Measurements from ENCODE around the gene TLE6.
"Not testable (repeated sequence)": the region's sequence is repeated elsewhere in the genome, so short reads cannot be mapped to it uniquely, and the experiment has no call there.

The TLE6 gene

DNA sequence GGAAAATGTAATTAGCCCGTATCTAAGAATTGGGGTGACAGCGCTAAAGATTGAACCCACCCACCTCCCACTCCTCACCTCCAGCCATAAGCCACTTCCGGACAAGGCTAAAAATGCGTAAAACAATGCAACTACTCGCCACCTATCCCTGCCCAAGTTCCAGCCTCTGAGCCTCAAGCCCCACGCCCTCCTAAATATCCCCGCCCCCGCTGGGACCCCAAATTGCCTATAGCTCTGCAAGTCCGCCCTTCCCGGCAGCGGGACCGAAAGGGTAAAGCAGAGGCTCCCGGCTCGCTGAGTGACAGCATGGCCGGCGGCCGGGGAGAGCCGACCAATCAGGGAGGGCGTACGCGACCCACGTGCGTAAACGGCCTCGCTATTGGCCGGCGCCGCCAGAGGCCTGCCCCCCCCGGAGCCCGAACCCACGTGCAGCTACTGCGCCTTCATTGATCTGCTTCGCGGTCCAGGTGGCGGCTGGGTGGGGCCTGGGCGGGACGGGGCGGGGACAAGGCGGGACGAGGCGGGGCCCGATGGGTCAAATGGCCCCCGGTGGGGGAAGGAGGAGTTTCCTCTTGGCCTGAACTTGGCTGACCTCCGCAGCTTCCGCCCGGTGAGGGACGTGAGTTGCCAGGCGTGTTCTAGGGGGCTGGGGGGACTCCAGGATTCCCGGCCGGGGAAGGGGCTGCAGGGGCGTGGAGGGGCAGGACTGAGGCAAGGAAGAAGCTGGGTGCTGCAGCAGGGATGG is at the start of gene TLE6:
Gene TLE6 (plus strand): TSS at position 564 of the 745 bp plus-strand sequence. CDS start 670 bp downstream, outside the sequence.
- peak; percentile 92 for DNase-seq
- in situ Hi-C loops (cut with HindIII; ENCODE audit: low pct_ligation_motif_present, low pct_unique_long_range_greater_than_20kb, low sequenced_read_pairs), result no loop called here

DNA sequence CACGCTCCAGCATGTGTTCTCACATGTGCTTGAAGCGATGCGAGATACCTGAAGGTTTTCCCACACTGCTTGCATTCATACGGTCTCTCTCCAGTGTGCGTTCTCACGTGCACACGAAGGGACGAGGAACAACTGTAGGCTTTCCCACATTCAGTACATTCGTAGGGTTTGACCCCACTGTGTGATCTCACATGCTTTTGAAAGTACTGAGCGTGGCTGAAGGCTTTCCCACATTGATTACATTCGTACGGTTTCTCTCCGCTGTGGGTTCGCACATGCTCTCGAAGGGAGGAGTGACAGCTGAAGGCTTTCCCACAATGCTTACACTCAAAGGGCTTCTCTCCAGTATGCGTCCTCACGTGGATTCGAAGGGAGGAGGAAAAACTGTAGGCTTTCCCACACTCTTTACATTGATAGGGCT is 43.9 kb upstream of the TLE6 start:
- no peak for DNase-seq

DNA sequence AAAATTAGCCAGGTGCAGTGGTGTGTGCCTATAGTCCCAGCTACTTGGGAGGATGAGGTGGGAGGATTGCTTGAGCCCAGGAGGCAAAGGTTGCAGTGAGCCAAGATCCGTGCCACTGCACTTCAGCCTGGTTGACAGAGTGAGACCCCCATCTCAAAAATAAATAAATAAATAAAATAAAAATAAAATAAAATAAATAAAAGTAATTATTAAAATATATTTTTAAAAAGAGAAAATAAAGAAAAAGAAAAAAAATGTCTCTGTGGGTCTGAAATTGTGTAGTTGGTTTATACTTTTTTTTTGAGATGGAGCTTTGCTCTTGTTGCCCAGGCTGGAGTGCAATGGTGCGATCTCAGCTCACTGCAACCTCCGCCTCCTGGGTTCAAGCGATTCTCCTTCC is 41.5 kb upstream of the TLE6 start:
- in situ Hi-C loops (cut with HindIII; ENCODE audit: low pct_ligation_motif_present, low pct_unique_long_range_greater_than_20kb, low sequenced_read_pairs); DNase-seq: not testable (repeated sequence)

More for the DNA sequence above, 43.9 kb upstream of the TLE6 start:
- in situ Hi-C loops (cut with HindIII; ENCODE audit: low pct_ligation_motif_present, low pct_unique_long_range_greater_than_20kb, low sequenced_read_pairs), result no loop called here

DNA sequence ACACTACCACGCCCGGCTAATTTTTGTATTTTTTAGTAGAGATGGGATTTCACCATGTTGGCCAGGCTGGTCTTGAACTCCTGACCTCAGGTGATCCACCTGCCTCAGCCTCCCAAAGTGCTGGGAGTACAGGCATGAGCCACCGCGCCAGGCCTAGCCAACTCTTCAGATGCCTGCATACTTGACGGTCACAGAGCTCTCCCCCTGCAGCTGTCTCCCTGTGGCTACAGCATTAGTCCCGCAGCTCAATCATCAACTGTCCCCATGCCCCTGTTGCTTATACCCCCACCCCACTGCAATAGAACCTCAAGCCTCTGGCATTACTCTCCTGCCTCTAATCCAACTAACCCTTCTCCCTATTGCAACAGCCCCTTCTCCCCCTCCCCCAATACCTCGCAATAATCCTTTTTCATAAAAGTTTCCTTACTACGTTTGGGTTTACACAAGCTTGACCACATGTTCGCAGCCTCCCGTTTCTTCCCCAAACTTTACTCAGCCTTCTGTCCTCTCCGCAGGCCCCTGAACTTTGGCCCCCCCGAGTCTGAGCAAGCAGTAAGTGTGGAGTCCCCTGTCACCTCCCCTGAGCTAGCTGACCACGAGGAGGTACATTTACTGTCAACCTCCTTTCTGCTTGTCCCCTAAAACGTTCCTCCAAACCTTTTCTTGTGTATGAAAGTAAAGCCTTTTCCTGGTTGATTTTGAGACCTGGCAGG is 34.3 kb upstream of the TLE6 start:
- in situ Hi-C loops (cut with HindIII; ENCODE audit: low pct_ligation_motif_present, low pct_unique_long_range_greater_than_20kb, low sequenced_read_pairs), result no loop called here
- no peak for DNase-seq

DNA sequence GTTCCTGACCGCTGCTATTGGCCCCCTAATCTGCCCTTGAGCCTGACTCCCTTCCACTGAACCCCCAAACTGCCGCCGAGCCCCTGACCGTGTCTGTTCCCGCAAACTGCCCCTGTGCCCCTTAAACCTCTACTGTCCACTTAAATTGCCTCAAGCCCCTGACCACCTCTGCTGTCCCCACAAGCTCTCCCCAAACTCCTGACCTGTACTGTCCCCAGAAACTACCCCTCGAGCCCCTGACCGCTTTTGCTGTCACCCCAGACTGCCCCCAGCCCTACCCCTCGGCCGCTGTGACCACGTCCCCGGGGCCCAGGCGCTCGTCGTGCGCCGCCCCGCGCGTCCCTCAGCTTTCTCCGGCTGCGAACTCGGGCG is 33.0 kb upstream of the TLE6 start:
- in situ Hi-C loops (cut with HindIII; ENCODE audit: low pct_ligation_motif_present, low pct_unique_long_range_greater_than_20kb, low sequenced_read_pairs), result no loop called here
- DNase-seq, result no peak

DNA sequence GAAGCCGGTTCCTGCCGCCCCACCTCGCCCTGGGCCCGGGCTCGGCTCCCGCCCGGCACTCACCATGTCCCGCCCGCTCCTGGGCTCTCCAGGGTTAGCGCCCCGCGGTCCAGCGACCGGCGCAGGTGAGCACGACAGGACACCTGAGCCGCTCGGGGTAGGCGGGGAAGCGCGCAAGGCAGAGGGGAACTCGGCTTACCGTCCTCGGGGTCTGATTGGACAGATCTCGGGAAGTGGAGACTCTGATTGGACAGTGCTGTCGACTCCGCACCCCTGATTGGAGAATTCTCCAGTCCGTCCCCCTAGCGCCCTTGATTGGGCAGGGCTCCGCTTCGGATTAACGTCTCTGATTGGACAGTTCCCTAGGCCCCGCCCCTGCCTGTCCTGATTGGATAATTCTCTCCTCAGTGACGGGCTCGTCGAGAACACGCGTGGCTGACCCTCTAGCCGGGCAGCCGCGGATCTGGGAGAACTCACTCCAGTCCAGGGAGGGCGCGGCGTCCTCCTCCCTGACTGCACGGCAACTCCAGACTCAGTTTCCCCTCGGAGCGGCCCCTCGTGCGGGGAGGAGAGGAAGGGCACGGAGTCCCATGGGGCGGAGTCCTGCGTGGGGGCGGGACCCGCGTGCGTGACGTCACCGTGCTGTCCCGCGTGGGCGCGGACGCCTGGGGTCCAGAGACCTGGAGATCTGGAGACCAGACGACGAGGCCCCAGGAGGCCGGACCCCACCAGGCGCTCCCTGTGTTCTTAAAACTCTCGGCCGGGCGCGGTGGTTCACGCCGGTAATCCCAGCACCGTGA is 32.4 kb upstream of the TLE6 start, which contains the start of gene ZNF77:
Gene ZNF77 (minus strand): TSS at position 197 of the 800 bp plus-strand sequence. CDS start 131 bp downstream, at position 66.
- DNase-seq, result peak; percentile 97
- in situ Hi-C loops (cut with HindIII; ENCODE audit: low pct_ligation_motif_present, low pct_unique_long_range_greater_than_20kb, low sequenced_read_pairs), result no loop called here

DNA sequence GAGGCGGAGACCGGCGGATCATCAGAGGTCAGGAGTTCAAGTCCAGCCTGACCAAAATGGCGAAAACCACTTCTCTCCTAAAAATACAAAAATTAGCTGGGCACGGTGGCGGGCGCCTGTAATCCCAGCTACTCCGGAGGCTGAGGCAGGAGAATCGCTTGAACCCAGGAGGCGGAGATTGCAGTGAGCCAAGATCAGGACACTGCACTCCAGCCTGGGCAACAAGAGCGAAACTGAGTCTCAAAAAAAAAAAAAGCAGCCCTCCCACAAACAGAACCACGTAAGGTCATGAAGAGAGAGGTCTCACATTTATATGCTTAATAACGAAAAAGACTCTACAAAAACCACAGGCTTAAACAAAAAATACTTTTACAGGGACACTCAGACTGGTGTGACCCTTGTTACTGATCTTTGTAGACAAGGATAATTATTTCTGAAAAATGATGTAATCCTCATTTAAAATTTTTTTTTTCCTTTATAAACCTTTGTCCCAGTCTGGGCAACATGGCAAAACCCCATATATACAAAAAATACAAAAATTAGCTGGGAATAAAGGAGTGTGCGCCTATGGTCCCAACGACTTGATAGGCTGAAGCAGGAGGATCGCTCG is 31.7 kb upstream of the TLE6 start:
- DNase-seq, result no peak
- in situ Hi-C loops (cut with HindIII; ENCODE audit: low pct_ligation_motif_present, low pct_unique_long_range_greater_than_20kb, low sequenced_read_pairs), result no loop called here

DNA sequence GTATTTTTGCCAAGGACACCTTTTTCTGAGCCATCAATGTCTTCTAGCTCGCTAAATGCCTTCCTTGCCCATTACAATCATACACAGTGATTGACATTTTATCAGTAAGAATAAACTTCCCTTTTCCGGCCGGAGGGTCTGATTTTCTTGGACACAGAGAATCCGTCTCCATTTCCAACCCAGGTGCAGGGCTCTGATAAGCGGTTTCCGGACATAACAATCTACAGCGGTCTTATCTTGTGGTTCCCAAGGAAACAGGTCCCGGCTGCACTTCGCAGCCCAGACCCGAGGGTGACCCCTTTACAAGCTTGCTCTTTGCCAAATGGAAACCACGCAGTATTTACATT is 27.5 kb upstream of the TLE6 start:
- in situ Hi-C loops (cut with HindIII; ENCODE audit: low pct_ligation_motif_present, low pct_unique_long_range_greater_than_20kb, low sequenced_read_pairs), result no loop called here
- peak; percentile 20 for DNase-seq

DNA sequence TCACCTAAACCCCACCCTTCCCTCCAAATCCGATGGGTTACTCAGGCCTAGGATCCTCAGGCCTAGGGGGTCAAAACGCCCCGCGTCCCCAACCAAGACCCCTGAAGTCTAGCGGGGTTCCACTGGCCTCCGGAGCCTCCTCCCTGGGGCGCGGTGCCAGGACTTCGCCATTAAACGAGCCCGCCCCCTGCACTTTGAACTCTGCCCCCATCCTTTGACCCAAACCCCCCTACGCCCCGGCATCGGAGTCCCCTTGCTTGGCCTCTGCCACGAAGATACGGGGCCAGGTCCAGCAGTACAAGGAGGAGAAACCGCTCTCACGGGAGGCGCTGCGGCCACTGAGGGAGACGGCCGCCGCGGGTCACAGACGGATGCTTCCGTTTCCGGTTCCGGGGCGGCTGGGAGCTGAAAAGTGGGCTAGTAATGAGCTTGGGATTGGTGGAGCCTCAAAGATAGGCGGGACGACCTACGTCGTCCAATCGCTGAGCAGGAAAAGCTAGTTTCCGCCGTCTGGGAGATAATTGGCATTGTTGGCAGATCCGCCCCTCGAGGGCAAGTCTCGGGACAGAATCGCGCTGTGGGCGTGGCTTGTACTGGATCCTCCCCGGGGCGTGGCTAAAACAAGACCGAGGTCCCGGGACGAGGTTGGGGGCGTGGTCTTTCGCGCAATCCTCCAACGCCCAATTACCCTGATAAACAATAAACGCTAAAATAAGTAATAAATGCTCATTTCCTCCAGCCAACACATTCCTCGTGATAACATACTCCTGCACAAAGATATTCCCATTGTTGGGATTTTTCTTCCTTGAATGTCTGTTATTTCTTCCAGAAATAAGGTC is 26.9 kb upstream of the TLE6 start:
- in situ Hi-C loops (cut with HindIII; ENCODE audit: low pct_ligation_motif_present, low pct_unique_long_range_greater_than_20kb, low sequenced_read_pairs), result no loop called here
- DNase-seq, result peak; percentile 98

DNA sequence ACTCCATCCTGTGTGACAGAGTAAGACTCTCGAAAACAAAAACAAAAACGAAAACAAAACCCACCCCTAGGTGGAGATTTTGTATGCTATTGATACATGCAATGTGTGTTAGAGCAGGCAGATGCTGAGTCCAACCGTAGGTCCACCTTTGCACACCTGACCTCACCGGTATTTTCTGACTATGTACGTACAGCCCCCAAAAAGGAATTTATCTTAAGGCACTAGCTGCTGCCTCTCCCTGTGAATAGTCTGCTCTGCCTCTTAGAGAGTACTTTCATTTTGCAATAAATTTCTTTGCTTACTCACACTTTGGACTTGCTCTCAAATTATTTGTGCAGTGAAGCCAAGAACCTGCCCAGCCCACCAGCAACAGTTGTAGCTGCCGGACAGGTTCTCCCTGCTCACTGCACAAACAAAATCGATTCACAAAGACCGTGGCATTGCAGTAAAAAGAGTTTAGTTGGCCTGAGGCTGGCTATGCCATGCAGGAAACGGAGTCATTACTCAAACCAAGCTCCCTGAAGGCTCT is 24.3 kb upstream of the TLE6 start:
- in situ Hi-C loops (cut with HindIII; ENCODE audit: low pct_ligation_motif_present, low pct_unique_long_range_greater_than_20kb, low sequenced_read_pairs), result no loop called here
- peak; percentile 24 for DNase-seq

DNA sequence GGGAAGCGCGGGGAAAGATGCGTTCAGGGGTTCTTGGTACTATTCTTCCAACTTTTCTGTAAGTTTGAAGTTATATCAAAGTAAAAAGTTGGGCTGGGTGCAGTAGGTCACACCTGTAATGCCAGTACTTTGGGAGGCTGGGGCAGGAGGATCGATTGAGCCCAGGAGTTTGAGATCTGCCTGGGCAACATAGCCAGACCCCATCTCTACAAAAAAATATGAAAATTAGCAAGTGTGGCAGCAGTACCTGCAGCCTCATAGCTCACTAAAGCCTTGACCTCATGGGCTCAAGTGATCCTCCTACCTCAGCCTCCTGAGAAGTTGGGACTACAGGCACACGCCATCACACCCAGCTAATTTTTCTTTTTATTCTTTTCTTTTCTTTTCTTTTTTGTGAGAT is 20.2 kb upstream of the TLE6 start:
- no peak for DNase-seq
- in situ Hi-C loops (cut with HindIII; ENCODE audit: low pct_ligation_motif_present, low pct_unique_long_range_greater_than_20kb, low sequenced_read_pairs), result no loop called here

DNA sequence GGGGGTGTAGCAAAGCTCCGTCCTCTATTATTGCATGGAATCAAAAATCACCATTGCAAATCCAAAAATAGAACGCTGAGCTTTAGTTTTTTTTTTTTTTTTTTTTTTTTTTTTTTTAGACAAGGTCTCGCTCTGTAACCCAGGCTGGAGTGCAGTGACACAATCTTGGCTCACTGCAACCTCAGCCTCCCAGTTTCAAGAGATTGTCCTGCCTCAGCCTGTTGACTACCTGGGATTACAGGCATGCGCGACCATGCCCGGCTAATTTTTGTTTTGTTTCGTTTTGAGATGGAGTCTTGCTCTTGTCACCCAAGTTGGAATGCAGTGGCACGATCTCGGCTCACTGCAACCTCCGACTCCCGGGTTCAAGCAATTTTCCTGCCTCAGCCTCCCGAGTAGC is 17.2 kb upstream of the TLE6 start:
- no peak for DNase-seq
- in situ Hi-C loops (cut with HindIII; ENCODE audit: low pct_ligation_motif_present, low pct_unique_long_range_greater_than_20kb, low sequenced_read_pairs), result no loop called here

DNA sequence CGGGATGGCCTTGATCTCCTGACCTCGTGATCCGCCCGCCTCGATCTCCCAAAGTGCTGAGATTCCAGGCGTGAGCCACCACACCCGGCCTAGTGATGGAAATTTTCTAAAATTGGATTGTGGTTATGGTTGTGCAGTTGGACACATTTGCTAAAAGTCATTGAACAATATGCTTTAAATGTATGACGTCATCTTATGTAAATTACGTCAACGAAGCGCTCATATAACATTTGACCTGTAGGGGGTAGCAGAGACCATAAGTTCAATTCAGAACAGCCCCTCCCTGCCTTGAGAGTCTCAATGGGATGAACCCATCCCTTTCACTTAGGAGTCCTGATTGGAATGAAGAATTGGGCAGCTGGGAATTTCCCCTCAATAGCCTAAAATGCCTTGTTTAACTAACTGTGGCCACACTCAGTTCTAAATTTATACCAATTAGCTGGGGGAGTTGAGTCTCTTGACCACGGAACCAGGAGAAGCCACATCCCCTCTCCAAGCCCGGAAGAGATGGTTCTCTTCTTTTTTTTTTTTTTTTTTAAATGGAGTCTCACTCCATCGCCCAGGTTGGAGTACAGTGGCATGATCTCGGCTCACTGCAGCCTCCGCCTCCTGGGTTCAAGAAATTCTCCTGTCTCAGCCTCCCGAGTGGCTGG is 15.2 kb upstream of the TLE6 start:
- in situ Hi-C loops (cut with HindIII; ENCODE audit: low pct_ligation_motif_present, low pct_unique_long_range_greater_than_20kb, low sequenced_read_pairs), result no loop called here
- DNase-seq, result peak; percentile 83

DNA sequence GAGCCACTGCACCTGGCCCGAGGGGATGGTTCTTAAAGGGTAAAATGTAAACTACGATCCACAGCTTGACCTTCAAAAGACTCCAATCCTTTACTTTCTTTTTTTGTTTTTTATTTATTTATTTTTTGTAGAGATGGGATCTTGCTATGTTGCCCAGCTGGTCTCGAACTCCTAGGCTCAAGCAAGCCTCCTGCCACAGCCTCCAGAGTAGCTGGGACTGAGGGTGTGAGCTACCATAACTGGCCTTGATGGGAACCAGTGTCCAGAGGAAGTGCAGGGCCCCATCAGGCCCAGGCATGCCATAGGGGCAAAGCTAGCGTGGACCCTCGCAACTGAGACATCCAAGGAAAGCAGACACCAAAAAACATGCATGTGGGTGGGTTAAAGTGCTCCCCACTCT is 14.2 kb upstream of the TLE6 start:
- in situ Hi-C loops (cut with HindIII; ENCODE audit: low pct_ligation_motif_present, low pct_unique_long_range_greater_than_20kb, low sequenced_read_pairs), result no loop called here

DNA sequence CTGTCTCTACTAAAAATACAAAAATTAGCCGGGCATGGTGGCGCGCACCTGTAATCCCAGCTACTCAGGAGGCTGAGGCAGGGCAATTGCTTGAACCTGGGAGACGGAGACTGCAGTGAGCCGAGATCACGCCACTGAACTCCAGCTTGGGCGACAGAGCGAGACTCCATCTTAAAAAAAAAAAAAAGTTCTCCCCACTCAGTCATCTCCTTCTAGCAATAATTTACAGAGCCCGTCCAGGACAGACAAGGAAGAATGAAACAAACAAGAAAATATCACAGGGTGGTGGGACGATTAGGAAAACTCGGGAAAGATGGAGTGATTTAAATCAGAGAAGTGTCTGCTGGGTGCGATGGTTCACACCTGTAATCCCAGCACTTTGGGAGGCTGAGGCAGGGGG is 13.7 kb upstream of the TLE6 start:
- in situ Hi-C loops (cut with HindIII; ENCODE audit: low pct_ligation_motif_present, low pct_unique_long_range_greater_than_20kb, low sequenced_read_pairs), result not testable (repeated sequence)
- peak; percentile 57 for DNase-seq

More for the DNA sequence above, 14.2 kb upstream of the TLE6 start:
- DNase-seq, result no peak

DNA sequence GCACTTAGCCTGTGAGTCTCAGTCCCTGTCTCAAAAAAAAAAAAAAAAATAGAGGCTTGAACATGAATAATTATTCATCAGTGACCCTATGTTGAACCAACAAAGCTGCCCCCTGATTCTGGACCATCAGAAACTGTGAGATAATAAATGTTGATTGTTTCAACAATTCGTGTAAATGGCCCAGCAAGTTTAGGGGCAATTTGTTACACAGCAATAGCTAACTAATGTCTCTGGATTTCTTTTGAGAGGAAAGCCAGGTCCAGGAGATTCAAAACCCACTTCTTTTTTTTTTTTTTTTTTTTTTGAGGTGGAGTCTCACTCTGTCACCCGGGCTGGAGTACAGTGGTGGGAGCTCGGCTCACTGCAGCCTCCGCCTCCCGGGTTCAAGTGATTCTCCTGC is 12.5 kb upstream of the TLE6 start:
- in situ Hi-C loops (cut with HindIII; ENCODE audit: low pct_ligation_motif_present, low pct_unique_long_range_greater_than_20kb, low sequenced_read_pairs), result no loop called here
- DNase-seq, result no peak

DNA sequence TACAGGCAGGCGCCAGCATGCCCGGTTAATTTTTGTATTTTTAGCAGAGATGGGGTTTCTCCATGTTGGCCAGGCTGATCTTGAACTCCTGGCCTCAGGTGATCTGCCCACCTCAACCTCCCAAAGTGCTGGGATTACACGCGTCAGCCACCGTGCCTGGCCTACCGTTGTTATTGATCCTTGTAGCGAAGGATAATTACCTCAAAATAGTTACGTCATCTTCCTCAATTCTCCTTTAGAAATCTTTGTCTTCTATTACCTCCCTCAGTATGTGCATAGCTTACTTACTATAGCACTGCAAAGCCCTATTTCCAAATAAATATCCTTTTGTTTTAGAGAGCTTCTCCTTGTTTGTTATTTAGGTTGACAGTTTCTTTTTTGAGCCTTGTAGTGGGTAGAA is 9.4 kb upstream of the TLE6 start:
- in situ Hi-C loops (cut with HindIII; ENCODE audit: low pct_ligation_motif_present, low pct_unique_long_range_greater_than_20kb, low sequenced_read_pairs), result no loop called here
- no peak for DNase-seq
